HepG2 (cell line): ENCODE measurements around the gene SLC9A9. TPM values are rescaled to one million over a fixed set of nuclear protein-coding genes. Genes with fewer than 3 reads are reported as not detected.

Source experiments
- ATAC-seq: fragments of 200-7000 bp; cut with Tn5 transposase; 3 replicates; pipeline ENCODE4 v1.9.1; 2020; ENCODE audit warnings: mild to moderate bottlenecking, moderate library complexity
- BruUV-seq: library from RNA; stranded (reverse); fragments of 400-500 nt; replicated peaks from 2 replicates; lab custom pipeline; 2021; lab: Mats Ljungman, UMichigan
- CTCF ChIA-PET: fragments of 300-600 bp; formaldehyde crosslinking; extraction: SDS; loops from one replicate; lab custom pipeline; 2021; ENCODE audit warnings: low total read pairs, inconsistent platforms, low intra/inter-chr PET ratio; lab: Yijun Ruan, JAX
- POLR2A ChIA-PET: fragments of 350-600 bp; sonication (Branson Sonifier 250); formaldehyde crosslinking; loops from one replicate; lab custom pipeline; 2020; ENCODE audit warnings: antibody characterized with exemption, inconsistent platforms; lab: Yijun Ruan, JAX
- DNase-seq: peaks from one replicate; pipeline ENCODE4 v3.0.0-alpha.2; 2015; ENCODE audit warnings: low spot score
- FAIRE-seq: peaks from 3 replicates; lab custom pipeline; 2011; peaks lifted over from hg19 to GRCh38; lab: Jason Lieb, UNC
- H2AFZ ChIP-seq: one replicate; pipeline ENCODE4 v1.6.1; 2011; ENCODE audit warnings: low read length, inconsistent platforms
- H3K27ac ChIP-seq: fragments of 300-600 bp; 3 replicates; pipeline ENCODE4 v1.8.0; 2011; ENCODE audit warnings: mixed run types, mild to moderate bottlenecking, mixed read lengths, low read length, inconsistent platforms; ENCODE audit not compliant: insufficient read depth; ENCODE audit errors: extremely low read length
- H3K27me3 ChIP-seq, 2 experiments: fragments of 200-600 bp in 1 of 2; 2 replicates in 1 of 2; 3 replicates in 1 of 2; pipeline versions ENCODE4 v1.6.0 to v1.8.0; 2011; ENCODE audit warnings: low read length in 2 of 2, mild to moderate bottlenecking in 2 of 2, moderate library complexity in 2 of 2, inconsistent platforms in 1 of 2; ENCODE audit not compliant: insufficient read depth in 2 of 2, control insufficient read depth in 1 of 2
- H3K36me3 ChIP-seq, 2 experiments: fragments of 200-600 bp in 1 of 2; replicated peaks in 1 of 2; 2 replicates in 1 of 2; 3 replicates in 1 of 2; pipeline versions ENCODE4 v1.5.1 to v1.8.0; 2011; ENCODE audit warnings: low read length in 2 of 2, inconsistent platforms in 1 of 2; ENCODE audit not compliant: insufficient read depth in 2 of 2, control insufficient read depth in 1 of 2
- H3K4me1 ChIP-seq: 2 replicates; pipeline ENCODE4 v1.5.1; 2012; ENCODE audit warnings: low read length, inconsistent platforms; ENCODE audit not compliant: insufficient read depth
- H3K4me2 ChIP-seq: 2 replicates; pipeline ENCODE4 v1.6.0; 2011; ENCODE audit warnings: low read depth, low read length, inconsistent platforms
- H3K4me3 ChIP-seq, 3 experiments: fragments of 200-600 bp in 1 of 3; sonication (generic), shearing (Covaris generic) in 1 of 3; replicated peaks in 1 of 3; 2 replicates each; pipeline ENCODE4 v1.5.1; 2011 to 2016; ENCODE audit warnings: low read length in 3 of 3, inconsistent platforms in 2 of 3, low read depth in 2 of 3, mild to moderate bottlenecking in 2 of 3, control low read depth in 1 of 3, mixed read lengths in 1 of 3; ENCODE audit not compliant: insufficient read depth in 1 of 3
- H3K79me2 ChIP-seq: one replicate; pipeline ENCODE4 v1.6.1; 2011; ENCODE audit warnings: low read length, inconsistent platforms; ENCODE audit not compliant: insufficient read depth
- H3K9ac ChIP-seq: 2 replicates; pipeline ENCODE4 v1.6.0; 2011; ENCODE audit warnings: mild to moderate bottlenecking, low read depth, low read length, inconsistent platforms; ENCODE audit not compliant: insufficient read depth
- H3K9me3 ChIP-seq: 2 replicates; pipeline ENCODE4 v1.5.1; 2012; ENCODE audit warnings: mild to moderate bottlenecking, low read length
- H4K20me1 ChIP-seq: 2 replicates; pipeline ENCODE4 v1.6.0; 2011; ENCODE audit warnings: inconsistent platforms, mild to moderate bottlenecking, low read length, moderate library complexity; ENCODE audit not compliant: insufficient read depth
- ATRX ChIP-seq: sonication (generic); formaldehyde crosslinking; IDR thresholded peaks from 2 replicates; pipeline ENCODE4 v1.4.0; 2020; ENCODE audit warnings: missing genetic modification reagents, borderline replicate concordance
- BRD4 ChIP-seq: sonication (generic); formaldehyde crosslinking; IDR thresholded peaks from 2 replicates; pipeline ENCODE4 v1.4.0; 2020; ENCODE audit warnings: missing genetic modification reagents
- HDAC2 ChIP-seq: sonication (generic); formaldehyde crosslinking; IDR thresholded peaks from 2 replicates; pipeline ENCODE4 v1.4.0; 2020; ENCODE audit warnings: missing genetic modification reagents
- PHF20 ChIP-seq: sonication (generic); formaldehyde crosslinking; IDR thresholded peaks from 2 replicates; pipeline ENCODE4 v1.5.0; 2020; ENCODE audit warnings: mild to moderate bottlenecking, missing genetic modification reagents
- SMARCE1 ChIP-seq: fragments of 450-650 bp; IDR thresholded peaks from 2 replicates; pipeline ENCODE4 v1.6.1; 2017; ENCODE audit warnings: borderline replicate concordance
- ZBTB42 ChIP-seq: sonication (generic); formaldehyde crosslinking; IDR thresholded peaks from 2 replicates; pipeline ENCODE4 v1.5.0; 2020; ENCODE audit warnings: mild to moderate bottlenecking, missing genetic modification reagents
- ZNF329 ChIP-seq: sonication (generic); formaldehyde crosslinking; IDR thresholded peaks from 2 replicates; pipeline ENCODE4 v1.9.0; 2021; ENCODE audit warnings: low read depth, mild to moderate bottlenecking, missing genetic modification reagents
- ZNF33A ChIP-seq: sonication (generic); formaldehyde crosslinking; IDR thresholded peaks from 2 replicates; pipeline ENCODE4 v1.5.1; 2020; ENCODE audit warnings: missing genetic modification reagents, mild to moderate bottlenecking, moderate library complexity, borderline replicate concordance
- ZNF614 ChIP-seq: IDR thresholded peaks from 2 replicates; pipeline ENCODE4 v1.6.1; 2018; ENCODE audit warnings: missing biosample characterization, missing genetic modification reagents, inconsistent platforms, borderline replicate concordance
- ZNF841 ChIP-seq: sonication (generic); formaldehyde crosslinking; IDR thresholded peaks from 2 replicates; pipeline ENCODE4 v1.8.1; 2023; ENCODE audit warnings: missing genetic modification reagents, borderline replicate concordance
- ZNF878 ChIP-seq: sonication (generic); formaldehyde crosslinking; IDR thresholded peaks from 2 replicates; pipeline ENCODE4 v1.8.1; 2023; ENCODE audit warnings: mild to moderate bottlenecking, missing genetic modification reagents, moderate library complexity
- WGBS: methylation state at CpG from one replicate; pipeline ENCODE4 v1.1.6; 2017; ENCODE audit warnings: low lambda C conversion rate; 5-methylcytosine and 5-hydroxymethylcytosine counted together
- in situ Hi-C: cut with HindIII; loops from 2 replicates; pipeline ENCODE4 v1.10.0; 2017; ENCODE audit warnings: low pct_unique_long_range_greater_than_20kb; ENCODE audit not compliant: extremely low pct_ligation_motif_present
- intact Hi-C: fragments of 100-400 bp; cut with micrococcal nuclease; formaldehyde crosslinking; loops from one replicate; pipeline ENCODE4 v1.10.0; 2022; ENCODE audit not compliant: unreplicated experiment
- polyA plus RNA-seq, 8 experiments: library from polyadenylated mRNA; depleted of rRNA in 3 of 8; stranded (reverse) in 7 of 8; unstranded in 1 of 8; fragments of >200 nt; fragmentation: Illumina TruSeq in 4 of 8; extraction: Trizol in 4 of 8; gene quantifications; 2 replicates each; pipeline versions ENCODE4 v1.2.1 to v1.2.3, GENCODE V29; 2011 to 2016; ENCODE audit warnings: low read depth in 4 of 8, missing spikeins in 1 of 8, mixed read lengths in 1 of 8; ENCODE audit not compliant: insufficient read depth in 1 of 8
- total RNA-seq, 5 experiments: library from RNA; depleted of rRNA; stranded (reverse); fragments of >200 nt; fragmentation: Illumina TruSeq; extraction: Trizol; gene quantifications; 2 replicates each; pipeline ENCODE4 v1.2.3, GENCODE V29; 2016; ENCODE audit warnings: low read depth in 1 of 5
- TF ChIP-seq, protein P1 (sequence below): sonication (generic); formaldehyde crosslinking; IDR thresholded peaks from 2 replicates; pipeline ENCODE4 v1.4.0; 2020; ENCODE audit warnings: mild to moderate bottlenecking, missing genetic modification reagents, borderline replicate concordance

The SLC9A9 gene
- total and polyA plus RNA-seq, 2 of the 13 experiments (the other 11 are each of a cell fraction or from before 2014, with no cell fraction given), result not detected

DNA sequence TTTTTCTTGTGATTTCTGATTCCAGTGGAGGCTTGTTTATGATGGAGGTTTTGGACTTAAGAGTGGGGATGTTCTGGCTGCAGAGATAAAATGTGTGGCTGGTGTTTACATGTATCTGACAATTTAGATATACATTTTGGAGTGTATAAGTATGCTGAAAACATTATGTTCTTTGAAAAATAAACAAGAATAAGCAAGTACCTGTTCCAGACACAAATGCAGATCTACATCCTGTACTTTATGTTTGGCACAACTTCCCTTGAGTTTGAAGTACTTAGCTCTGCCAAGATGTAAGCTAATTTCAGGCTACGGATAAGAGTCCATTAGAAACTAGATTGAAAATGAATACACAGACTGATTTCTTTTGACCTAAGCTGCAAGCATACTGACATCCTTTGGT is 451.5 kb downstream of the SLC9A9 start (continued):
- TF ChIP-seq, protein P1, sequence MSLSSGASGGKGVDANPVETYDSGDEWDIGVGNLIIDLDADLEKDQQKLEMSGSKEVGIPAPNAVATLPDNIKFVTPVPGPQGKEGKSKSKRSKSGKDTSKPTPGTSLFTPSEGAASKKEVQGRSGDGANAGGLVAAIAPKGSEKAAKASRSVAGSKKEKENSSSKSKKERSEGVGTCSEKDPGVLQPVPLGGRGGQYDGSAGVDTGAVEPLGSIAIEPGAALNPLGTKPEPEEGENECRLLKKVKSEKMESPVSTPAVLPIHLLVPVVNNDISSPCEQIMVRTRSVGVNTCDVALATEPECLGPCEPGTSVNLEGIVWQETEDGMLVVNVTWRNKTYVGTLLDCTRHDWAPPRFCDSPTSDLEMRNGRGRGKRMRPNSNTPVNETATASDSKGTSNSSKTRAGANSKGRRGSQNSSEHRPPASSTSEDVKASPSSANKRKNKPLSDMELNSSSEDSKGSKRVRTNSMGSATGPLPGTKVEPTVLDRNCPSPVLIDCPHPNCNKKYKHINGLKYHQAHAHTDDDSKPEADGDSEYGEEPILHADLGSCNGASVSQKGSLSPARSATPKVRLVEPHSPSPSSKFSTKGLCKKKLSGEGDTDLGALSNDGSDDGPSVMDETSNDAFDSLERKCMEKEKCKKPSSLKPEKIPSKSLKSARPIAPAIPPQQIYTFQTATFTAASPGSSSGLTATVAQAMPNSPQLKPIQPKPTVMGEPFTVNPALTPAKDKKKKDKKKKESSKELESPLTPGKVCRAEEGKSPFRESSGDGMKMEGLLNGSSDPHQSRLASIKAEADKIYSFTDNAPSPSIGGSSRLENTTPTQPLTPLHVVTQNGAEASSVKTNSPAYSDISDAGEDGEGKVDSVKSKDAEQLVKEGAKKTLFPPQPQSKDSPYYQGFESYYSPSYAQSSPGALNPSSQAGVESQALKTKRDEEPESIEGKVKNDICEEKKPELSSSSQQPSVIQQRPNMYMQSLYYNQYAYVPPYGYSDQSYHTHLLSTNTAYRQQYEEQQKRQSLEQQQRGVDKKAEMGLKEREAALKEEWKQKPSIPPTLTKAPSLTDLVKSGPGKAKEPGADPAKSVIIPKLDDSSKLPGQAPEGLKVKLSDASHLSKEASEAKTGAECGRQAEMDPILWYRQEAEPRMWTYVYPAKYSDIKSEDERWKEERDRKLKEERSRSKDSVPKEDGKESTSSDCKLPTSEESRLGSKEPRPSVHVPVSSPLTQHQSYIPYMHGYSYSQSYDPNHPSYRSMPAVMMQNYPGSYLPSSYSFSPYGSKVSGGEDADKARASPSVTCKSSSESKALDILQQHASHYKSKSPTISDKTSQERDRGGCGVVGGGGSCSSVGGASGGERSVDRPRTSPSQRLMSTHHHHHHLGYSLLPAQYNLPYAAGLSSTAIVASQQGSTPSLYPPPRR (CRISPR knock-in tag), result no peak

DNA sequence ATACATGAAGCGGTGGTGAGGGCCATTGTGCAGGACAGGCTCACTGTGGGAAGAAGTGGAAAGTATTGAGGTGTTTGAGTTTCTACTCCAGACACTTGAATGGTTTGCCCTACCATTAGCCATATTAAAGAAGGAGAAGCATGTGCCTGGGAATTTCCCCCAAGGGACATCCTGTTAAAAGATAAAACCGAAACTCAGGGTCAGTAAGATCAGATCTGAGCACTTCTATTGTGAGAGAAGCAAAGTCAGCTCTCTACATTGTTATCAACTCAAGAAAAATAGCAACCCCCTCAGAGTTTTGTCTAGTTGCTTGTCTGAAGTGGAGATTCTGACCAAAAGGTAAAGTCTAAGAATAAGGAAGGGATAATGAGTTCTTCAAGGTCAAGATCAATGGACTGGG is 458.9 kb downstream of the SLC9A9 start:
- no peaks in the 10 kb centered on the region for H3K9me3 ChIP-seq
- TF ChIP-seq ZBTB42 (CRISPR knock-in tag) (no peak), BRD4 (CRISPR knock-in tag) (no peak), ZNF33A (CRISPR knock-in tag) (no peak), SMARCE1 (no peak), ZNF329 (CRISPR knock-in tag) (no peak), PHF20 (no peak), ZNF878 (CRISPR knock-in tag) (no peak), ATRX (CRISPR knock-in tag) (no peak), HDAC2 (no peak), ZNF841 (CRISPR knock-in tag) (no peak), ZNF614 (no peak)
- DNase-seq, result no peak
- H3K4me1 ChIP-seq, result no peaks in the 10 kb centered on the region
- H3K27ac ChIP-seq, result no peak overlapping the region
- H3K79me2 ChIP-seq, result no peaks in the 10 kb centered on the region
- ATAC-seq, result no peak
- WGBS, result 3% methylated on average over 2 of the region's 2 CpGs
- CTCF ChIA-PET, result no interaction called here
- BruUV-seq, result no TSS peak
- no peak overlapping the region for H2AFZ ChIP-seq
- H3K36me3 ChIP-seq, result no peaks in the 10 kb centered on the region
- H3K27me3 ChIP-seq, result no peaks in the 10 kb centered on the region
- FAIRE-seq, result no peak
- in situ Hi-C loops (no loop called here), intact Hi-C loops (no loop called here)
- POLR2A ChIA-PET, result no interaction called here
- H4K20me1 ChIP-seq, result no peaks in the 10 kb centered on the region
- no peak overlapping the region for H3K4me3 ChIP-seq
- H3K4me2 ChIP-seq, result no peak overlapping the region
- no peak overlapping the region for H3K9ac ChIP-seq
